ENCODE measurements around the gene PARP4.
"Not testable (repeated sequence)": the region's sequence is repeated elsewhere in the genome, so short reads cannot be mapped to it uniquely, and the experiment has no call there.

DNA sequence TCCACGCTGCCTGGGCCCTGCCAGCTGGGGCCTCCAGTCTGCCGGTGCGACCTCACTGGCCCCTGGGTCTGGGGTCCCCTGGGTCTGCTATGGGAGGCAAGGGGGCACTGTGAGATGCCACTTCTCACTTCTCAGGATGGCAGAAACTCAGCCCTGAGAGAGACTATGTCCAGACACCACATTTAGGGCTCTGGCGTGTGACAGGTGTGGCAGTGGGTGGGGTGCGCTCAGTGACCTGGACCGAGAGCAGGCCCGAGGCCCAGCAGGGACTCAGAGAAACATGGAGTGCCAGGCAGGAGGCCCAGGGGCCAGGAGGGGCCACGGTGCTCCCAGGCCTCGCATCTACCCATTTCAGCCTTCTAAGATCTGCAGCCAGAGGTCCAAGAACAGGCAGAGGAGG lies 121.8 kb downstream of the PARP4 start:
- TF ChIP-seq, protein P1, sequence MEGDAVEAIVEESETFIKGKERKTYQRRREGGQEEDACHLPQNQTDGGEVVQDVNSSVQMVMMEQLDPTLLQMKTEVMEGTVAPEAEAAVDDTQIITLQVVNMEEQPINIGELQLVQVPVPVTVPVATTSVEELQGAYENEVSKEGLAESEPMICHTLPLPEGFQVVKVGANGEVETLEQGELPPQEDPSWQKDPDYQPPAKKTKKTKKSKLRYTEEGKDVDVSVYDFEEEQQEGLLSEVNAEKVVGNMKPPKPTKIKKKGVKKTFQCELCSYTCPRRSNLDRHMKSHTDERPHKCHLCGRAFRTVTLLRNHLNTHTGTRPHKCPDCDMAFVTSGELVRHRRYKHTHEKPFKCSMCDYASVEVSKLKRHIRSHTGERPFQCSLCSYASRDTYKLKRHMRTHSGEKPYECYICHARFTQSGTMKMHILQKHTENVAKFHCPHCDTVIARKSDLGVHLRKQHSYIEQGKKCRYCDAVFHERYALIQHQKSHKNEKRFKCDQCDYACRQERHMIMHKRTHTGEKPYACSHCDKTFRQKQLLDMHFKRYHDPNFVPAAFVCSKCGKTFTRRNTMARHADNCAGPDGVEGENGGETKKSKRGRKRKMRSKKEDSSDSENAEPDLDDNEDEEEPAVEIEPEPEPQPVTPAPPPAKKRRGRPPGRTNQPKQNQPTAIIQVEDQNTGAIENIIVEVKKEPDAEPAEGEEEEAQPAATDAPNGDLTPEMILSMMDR (conservative IDR thresholded peaks at IDR 0.05 in 1 of 2, IDR thresholded peaks at IDR 0.05 in 1 of 2; ENCODE audit: low read depth in 1 of 2, low read length in 2 of 2), result not testable (repeated sequence)
- not testable (repeated sequence) for TF ChIP-seq EZH2 (IDR thresholded peaks at IDR 0.05; ENCODE audit: low read length, missing control alignments)

All from fibroblast of lung (primary cell).